Tongue (tissue), 2 donors: ENCODE data around the gene GRAMD2B. TPM values are rescaled to one million over a fixed set of nuclear protein-coding genes. Genes with fewer than 3 reads are reported as not detected.
"Not testable (repeated sequence)": the region's sequence is repeated elsewhere in the genome, so short reads cannot be mapped to it uniquely, and the experiment has no call there.

Source experiments
- DNase-seq: peaks from one replicate; pipeline ENCODE4 v3.0.0-alpha.2; 2015
- total RNA-seq: library from RNA; depleted of rRNA; stranded (reverse); fragments of >200 nt; gene quantifications from one replicate; pipeline ENCODE4 v1.2.3, GENCODE V29; 2014

The GRAMD2B gene
- total RNA-seq, 1 donor from 2014 or later, result 16.2 TPM

DNA sequence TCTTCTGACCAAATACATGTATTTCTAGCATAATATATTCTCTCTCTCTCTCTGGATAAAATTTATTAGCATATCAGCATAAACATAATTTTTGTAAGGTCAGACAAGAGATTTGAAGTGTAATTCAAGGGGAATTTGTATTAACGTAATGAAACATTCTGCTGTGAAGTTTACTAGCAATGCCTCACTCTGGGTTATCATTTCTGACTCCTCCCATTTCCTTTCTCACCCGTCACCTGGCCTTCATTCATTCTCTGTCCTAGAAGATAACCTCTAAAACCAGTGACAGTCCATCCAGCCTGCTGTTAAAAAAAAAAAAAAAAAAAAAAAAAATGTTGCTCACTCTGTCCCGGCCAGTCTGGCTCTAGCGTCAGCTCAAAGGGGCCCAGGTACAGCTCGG, 27.1 kb downstream of the GRAMD2B start:
- no peak for DNase-seq

DNA sequence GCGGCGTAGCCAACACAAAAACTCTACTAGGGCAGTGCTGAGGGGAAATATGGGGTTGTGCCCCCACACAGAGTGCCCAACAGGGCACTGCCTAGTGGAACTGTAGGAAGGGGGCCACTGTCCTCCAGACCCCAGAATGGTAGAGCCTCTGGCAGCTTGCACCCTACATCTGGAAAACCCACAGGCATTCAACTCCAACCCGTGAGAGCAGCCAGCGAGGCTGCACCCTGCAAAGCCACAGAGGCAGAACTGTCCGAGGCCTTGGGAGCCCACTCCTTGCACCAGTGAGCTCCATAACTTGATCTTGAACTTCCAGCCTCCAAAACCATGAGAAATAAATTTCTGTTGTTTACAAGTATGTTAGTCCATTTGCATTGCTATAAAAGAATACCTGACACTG, 27.7 kb downstream of the GRAMD2B start:
- DNase-seq, result no peak

DNA sequence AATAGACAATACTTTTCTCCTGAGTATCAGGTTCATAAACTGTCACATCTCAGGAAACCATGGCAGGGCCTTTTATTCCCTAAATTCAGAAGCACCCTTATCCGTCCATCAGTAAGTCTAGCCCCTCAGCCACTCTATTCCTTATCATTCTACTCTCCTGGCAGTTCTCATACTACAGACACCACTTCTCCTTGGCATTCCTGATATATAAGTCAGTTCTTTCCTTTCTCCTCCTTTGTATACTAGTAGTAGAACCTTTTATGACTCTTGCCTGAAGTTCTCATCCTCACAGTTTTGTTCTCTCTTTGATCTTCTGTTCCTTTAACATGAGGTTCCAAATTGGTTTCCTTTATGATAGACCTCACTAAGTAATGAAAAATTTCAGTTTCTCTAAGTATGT, 29.3 kb downstream of the GRAMD2B start:
- DNase-seq, result no peak

DNA sequence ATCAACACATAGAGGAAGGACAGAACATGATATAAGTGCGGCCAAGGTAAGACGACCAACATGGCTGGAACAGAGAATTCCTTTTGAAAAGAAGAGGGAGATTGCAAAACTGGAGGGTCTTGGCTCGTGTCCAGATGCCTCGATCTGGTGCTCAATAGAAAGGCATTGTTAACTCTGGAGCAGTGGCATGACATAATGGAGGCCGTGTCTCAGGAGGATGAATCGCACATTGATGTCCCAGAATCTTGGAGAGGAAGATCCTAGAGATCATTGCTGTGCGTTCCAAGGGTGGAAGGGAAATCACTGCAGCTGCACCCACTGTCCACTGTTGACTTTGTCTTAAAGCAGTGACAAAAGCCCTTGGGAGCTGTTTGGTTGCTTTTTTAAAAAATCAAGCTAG, 30.9 kb downstream of the GRAMD2B start:
- DNase-seq, result peak; percentile 40

DNA sequence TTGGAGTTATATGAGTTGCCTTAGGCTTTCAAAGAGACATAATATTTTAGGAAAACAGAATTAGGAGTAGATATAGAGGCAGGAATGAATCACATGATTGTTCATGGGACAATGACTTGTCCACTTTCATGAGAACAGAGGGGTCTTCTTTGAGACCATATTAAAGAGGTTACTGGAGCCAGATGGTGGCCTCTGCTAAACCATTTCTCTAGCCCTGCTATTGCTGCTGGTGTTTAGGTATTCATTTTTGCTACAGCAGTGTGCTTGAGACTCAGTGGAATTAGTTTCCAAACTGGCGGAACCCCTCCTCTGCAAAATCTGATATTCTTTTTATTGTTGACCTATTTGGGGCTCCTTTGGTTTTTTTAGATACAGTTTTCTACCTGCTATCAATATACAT, 31.3 kb downstream of the GRAMD2B start:
- DNase-seq, result no peak

DNA sequence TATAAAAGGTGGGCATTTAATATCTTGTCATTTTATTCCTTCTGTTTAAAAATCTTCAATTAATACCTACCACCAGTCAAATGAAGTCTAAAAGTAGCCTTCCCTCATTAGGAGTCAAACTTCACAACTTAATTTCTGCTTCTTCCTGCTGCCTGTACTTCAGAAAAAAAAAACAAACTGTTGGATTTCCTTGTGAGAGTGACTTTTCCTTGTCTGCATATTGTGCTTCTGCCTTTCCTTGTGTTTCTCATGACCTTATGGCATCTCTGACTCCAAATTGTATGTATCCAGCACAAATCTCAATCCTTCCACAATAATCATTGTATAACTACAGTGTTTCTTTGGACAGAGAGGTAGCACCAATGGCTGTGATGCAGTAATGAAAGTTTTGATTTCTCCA, 32.1 kb downstream of the GRAMD2B start:
- no peak for DNase-seq

DNA sequence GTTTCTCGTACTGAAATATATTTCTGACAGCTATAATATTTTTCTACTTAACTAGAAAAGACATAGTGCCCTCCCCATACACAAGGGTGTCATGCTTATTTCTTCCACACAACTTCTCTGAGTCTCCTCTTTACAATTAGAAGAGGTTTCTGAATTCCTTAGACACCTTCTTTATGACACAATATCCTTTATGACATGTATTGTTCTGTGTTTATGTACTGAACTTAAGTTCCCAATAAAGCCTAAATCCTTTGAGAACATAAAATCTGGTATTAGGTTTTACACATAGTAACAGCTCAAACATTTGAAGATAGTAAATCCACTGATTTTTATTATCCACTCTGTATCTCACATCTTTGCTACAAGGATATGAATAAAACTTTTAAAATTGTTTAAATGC, 32.5 kb downstream of the GRAMD2B start:
- no peak for DNase-seq

DNA sequence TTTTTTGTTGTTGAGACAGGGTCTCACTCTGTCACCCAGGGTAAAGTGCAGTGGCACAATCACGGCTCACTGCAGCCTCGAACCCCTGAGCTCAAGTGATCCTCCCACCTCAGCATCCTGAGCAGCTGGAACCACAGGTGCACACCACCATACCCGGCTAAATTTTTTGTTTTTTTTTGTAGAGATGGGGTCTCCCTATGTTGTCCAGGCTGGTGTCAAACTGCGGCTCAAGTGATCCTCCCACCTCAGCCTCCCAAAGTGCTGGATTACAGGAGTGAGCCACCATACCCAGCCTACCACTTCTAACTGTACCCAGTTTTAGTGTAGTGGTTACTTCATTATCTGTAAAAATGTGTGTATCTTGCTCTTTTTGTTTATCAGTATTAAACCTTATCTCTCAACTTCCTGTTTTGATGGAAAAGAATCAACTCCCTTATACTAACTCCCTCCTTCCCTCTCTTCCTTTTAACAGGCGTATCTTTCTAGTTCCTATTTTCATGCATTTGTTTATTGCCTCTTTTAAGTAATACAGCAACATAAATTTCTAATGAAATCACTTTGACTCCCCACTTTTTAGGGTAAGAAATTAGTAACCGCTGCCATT, 33.1 kb downstream of the GRAMD2B start:
- DNase-seq, result no peak

DNA sequence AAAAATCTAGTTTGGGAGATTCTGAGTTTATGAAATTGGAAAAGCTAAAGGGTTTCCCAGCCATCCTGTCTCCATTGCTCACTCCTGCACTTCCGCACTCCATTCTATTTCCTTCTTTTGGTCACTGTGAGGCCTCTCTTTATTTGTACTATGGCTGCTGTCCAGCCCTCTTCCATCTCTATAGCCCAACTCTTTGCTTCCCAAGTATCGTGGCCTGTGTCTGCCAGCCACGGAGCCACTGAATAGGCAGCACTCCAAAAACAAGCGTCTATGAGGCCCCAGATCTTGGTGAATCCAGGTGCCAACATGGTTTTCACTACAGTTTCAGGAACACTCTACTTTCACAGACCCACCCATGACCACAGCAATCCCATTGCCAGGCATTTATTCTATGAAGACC, 37.2 kb downstream of the GRAMD2B start:
- no peak for DNase-seq

DNA sequence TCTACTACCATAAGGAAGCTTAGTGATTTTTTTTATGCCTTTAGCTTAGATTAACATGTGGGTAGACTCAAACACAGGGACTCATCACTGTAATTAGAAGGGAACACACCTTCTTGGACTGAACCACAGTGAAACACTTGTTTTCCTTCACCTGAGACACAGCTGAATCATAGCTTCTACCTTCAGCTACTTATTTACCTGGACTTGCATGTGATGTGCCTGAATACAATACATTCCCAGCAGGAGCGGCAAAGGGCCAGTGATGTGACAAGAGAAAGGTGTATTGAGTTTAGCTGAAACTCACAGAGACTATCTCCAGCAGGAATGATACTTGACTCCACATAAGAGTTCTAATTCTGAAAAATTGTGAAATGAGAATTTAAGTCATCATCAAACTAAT, 37.8 kb downstream of the GRAMD2B start:
- no peak for DNase-seq

DNA sequence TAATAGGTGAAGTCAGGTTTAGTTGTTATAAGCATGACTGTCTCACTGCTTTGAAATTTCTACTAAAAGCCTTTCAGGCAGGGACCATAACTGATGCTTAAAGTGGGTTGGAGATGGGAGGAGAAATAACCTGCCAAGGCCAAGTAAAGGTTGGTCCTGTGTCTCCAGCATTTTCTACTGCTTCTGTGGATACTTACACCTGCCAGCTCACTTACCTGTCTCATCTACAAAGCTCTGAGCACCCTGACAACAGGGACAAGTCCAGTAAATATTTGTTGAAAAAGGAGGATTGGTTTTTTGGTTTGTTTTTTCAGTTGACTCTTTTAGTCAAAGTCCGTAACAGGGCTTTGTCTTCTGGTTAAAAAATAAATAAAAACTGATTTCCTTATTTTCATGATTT, 38.6 kb downstream of the GRAMD2B start:
- no peak for DNase-seq

DNA sequence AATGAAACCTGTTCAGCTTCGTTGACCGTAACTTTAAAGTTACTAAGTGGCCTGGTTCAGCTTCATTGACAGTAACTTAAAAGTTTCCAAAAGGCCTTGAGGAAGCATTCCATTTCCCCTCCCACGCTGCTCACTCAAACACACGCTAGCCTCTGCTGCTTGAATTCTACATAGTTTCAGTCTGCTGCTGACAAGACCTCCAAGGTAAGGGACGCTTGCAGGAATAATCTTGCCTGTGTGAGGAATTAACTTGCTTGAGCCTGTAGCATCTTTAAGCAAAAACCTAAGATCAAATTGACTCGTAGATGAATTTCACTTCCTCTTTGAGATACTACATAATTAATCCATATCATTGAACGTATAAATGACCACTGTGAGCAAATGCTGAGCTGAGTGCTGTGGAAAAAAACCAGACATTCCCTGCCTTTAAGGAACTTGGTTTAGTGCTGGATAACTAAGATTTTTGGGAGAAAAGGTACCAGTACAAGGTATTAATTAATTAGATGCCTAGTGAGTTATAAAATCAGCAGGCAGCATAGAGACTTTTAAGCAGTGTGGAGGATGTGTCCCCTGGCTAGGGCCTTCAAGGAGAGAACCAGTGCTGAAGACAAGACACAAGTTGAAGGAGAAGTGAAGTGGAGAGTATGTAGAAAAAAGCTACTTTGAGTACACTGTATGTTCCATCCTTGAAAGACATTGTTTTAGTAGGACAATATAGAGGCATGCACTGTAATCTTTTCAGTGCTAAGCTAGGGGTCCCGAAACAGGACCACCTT, 39.2 kb downstream of the GRAMD2B start:
- DNase-seq, result peak; percentile 54

DNA sequence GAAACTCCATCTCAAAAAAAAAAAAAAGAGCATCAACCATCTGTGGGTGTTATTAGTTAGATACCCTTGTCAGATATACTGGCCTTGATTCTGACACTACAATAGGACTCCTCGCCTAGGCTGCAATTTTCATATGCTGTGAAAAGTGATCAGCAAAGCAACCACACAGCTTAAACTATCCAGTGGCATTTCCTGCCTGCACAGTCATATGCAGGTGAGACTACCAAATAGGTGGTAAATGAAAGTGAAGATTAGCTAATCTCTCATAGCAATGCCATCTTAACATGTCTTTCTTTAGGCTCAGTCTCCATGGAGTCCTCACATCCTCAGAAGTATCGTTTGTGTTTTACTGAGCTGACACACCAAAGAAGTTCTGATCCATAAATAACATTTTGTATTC, 40.8 kb downstream of the GRAMD2B start:
- no peak for DNase-seq

DNA sequence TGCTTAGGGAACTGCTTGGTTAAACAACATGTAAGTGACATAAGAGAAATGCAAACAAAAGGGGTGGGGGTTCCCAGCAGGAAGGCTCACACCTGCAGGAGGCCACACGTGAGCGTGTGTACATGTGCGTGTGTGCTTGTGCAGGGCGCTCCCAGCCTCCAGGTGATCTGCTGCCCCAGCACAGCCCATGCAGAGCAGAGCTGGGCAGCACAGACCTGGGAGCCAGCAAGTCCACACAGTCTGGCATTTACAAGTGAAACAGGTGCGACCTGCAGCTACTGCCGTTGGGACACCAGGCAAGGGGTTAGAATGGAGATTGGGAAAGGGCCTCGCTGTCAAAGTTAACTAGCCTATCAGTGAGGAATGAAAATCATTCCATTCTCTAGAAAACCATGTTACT, 41.8 kb downstream of the GRAMD2B start:
- peak; percentile 42 for DNase-seq

DNA sequence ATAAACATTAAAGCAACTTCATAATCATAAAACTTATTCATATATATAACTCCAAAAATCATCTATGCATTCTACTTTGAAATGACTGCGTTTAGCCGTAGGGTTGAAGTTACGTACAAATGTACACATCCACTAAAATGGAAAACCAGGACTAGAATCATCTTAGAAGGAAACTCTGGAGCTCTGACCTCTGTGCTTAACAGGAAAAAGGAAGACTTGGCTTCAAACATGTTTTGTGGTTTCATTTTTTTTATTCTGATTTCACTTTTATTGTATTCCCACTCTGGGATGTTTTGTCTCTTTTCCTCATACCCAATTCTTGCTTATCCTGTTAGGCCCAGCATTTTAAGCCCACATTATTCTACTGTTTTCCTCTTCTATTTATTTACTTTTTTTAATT, 44.9 kb downstream of the GRAMD2B start:
- DNase-seq, result no peak

DNA sequence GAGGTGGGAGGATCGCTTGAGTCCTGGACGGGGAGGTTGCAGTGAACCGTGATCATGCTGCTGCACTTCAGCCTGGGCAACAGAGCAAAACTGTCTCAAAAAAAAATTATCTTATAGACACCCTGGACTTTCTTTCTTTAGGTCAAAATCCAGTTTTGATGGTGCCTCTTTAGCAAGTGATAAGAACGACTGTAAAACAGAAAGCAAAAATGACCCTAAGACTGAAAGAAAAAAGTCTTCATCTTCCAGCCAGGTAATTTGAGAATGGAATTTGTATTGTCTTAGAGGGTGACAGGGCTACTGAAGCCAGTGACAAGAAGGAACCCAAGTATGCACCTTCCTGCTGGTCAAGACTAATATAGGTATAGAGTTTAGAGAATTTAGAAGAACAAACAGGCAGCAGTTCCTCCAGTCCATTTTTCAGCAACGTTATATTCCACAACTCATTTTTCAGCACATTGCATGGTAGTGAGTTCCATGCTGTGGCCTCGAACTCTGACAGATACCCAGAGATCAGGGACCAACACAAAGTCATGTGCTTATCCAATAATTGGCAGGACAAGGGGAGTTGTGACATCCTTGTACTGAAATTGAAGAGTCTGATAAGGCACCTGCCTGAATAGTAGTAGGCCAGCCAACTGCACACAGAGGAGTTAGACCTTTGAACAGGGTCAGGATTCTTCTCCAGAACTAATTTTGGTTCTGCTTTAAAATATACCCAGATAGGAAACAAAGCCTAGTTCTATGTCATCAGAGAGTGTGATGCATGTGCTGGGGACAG, 46.5 kb downstream of the GRAMD2B start:
- no peak for DNase-seq

DNA sequence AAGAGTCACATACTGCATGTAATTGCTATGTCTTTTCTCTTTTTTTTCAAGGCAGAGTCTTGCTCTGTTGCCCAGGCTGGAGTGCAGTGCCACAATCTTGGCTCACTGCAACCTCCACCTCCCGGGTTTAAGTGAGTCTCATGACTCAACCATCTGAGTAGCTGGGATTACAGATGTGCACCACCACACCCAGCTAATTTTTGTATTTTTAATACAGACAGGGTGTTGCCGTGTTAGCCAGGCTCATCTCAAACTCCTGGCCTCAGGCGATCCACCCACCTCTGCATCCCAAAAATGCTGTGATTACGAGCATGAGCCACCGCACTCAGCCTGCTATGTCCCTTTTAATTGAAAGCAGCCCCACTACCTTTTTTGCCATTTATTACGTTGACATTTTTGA, 47.3 kb downstream of the GRAMD2B start:
- not testable (repeated sequence) for DNase-seq

DNA sequence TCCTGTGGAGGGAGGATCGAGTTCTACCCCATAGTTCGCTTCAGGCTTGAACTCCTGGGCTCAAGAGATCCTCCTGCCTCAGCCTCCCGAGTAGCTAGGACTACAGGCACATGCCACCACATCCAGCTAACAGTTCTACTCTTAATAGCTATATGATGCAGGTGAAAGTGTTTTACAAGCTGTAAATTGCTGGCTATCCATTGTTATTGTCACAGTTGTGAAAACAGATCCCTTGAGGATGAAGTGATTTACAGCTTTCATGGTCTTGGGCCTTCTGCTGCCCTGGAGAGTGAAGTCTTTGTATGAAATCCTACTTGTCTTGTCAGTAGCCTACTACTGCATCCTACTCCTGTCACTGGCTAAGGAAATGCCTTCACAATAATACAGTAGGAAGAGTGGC, 48.0 kb downstream of the GRAMD2B start:
- no peak for DNase-seq

DNA sequence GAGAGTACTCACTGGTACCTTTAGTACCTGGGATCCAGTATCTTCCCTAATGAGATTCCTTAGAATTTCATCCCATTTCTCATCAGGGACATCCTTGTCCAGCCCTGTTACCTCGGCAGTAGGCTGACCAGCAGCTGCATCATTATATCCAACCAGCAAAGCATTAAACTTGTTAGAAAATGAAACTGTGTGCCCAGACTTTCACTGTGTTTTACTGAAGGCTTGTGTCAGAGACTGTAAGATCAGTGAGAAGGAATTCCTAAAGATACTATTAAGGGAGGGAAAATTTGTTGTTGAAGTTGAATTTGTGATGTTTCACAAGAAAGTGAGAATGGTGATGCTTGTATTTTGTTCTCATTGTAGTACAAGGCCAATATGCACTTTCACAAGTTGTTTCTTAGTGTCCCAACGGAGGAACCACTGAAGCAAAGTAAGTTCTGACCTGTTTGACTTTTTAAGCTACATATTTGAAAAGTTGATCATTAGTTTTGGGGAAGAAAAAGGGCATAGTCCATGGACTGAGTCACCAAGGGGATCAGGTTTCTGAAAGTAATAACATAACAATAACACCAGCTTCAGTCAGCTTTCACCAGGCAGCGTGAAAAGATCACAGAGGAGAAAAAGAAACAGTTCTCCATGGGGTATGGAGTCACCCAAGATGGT, 48.8 kb downstream of the GRAMD2B start:
- DNase-seq, result no peak

DNA sequence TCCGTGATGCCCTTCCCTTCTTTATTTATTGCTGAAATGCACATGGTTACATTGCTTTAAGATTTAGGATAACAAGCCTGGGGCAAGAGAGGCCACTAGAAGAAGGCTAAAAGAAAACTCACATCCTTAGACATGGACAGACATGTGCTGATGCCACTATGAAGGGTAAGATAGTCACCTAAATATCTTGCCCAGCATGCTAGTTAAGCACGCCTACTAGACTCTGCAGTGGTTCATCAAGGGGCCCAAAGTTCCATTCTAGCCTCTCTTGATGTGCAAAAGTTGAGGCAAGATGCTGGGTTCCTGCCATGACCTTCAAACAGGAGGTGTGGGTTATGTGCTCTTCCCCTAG, 49.3 kb downstream of the GRAMD2B start:
- DNase-seq, result no peak

DNA sequence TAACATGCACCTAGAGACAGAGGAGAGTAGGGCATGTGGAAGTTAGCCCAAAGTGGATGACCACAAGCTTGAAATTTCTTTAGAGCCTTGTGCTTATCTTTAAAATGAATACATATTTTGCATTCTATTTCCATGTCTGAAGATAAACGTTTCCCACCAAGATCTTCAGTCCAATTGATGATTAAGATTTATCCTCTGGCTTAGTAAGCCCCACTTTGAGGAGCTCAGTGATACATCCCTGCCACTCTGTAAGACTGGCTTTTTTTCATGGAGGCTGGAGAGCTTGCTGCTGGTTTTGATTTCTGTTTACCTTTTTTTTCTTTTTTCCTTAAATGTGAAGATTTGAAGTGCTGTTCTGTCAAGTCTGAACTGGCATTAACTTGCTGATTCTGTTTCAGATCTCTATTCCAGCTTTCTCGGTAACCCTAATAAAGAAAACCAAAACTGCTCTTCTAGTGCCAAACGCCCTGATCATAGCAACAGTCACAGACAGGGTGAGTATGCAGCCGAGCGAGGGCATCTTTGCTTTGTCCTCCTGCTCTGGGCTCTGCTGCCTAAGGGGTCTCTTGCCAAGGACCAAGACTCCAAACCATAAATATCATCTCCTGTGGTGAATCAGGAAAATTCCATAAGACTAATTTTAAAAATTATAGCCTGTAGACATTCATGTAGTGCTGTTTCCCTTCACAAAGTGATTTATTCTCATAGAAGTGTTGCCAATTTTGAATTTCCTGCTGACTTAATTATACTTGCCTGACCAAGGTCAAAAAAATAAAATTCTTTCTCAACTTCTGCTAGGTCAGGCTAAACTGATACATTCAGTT, 54.3 kb downstream of the GRAMD2B start:
- DNase-seq, result no peak

DNA sequence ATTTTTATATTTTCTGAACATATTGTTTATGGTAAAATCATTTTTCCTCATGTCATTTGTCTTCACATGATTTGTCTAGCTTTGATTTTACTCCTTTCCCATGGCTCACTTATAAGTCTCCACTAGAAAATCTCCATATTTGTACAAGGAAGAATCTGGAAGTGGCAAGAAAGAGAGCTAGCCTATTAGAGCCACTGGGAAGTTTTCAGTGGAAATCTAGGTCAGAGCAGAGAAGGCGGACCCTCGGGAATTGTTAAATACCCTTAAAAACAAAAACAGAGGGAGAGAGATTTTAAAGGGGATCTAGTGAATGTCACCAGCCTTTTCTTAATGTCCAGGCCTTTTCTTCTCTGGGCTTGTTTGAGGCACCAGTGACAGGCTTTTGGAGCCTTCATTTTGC, 56.6 kb downstream of the GRAMD2B start:
- no peak for DNase-seq
